Fibroblast of the aortic adventitia (primary cell): ENCODE data around the gene PIP4P1. TPM values are rescaled to one million over a fixed set of nuclear protein-coding genes. Genes with fewer than 3 reads are reported as not detected.

Experiments used
- DNase-seq: peaks from one replicate; pipeline ENCODE4 v3.0.0-alpha.2; 2010; ENCODE audit warnings: low read depth
- H3K4me3 ChIP-seq: 2 replicates; pipeline ENCODE4 v1.5.1; 2011; ENCODE audit warnings: low read depth, mild to moderate bottlenecking, control low read depth, low read length, moderate library complexity
- CTCF ChIP-seq: IDR thresholded peaks from 2 replicates; pipeline ENCODE4 v1.5.1; 2011; ENCODE audit warnings: mild to moderate bottlenecking, low read length, control low read depth, inconsistent platforms; ENCODE audit not compliant: insufficient read depth
- total RNA-seq: library from RNA; depleted of rRNA; stranded (reverse); fragments of >200 nt; gene quantifications from 2 replicates; pipeline ENCODE4 v1.2.3, GENCODE V29; 2012; ENCODE audit warnings: low replicate concordance

The PIP4P1 gene
- total RNA-seq, 1 donor, result 25.3 TPM

GRCh38 chr14:20435582-20436362 lies 25.5 kb downstream of the PIP4P1 start, which contains the start of gene KLHL33:
TSS of gene KLHL33 (minus strand) at chr14:20436166. CDS start at chr14:20435811, 355 bp downstream.
- DNase-seq, result no peak
- TF ChIP-seq CTCF, result no peak
- H3K4me3 ChIP-seq, result no peak within 1 kb of the TSS

GRCh38 chr14:20434701-20435581 lies 26.3 kb downstream of the PIP4P1 start:
- no peak for TF ChIP-seq CTCF
- no peak overlapping the region for H3K4me3 ChIP-seq
- peak; percentile 30 for DNase-seq

- DNase-seq, result no peak
- TF ChIP-seq CTCF, result no peak
- no peak overlapping the region for H3K4me3 ChIP-seq
Observed at GRCh38 chr14:20429801-20430669, 31.2 kb downstream of the PIP4P1 start.

GRCh38 chr14:20428802-20429201 lies 32.4 kb downstream of the PIP4P1 start:
- TF ChIP-seq CTCF, result no peak
- DNase-seq, result no peak
- no peak overlapping the region for H3K4me3 ChIP-seq

GRCh38 chr14:20428010-20428365 lies 33.2 kb downstream of the PIP4P1 start:
- TF ChIP-seq CTCF, result no peak
- no peak overlapping the region for H3K4me3 ChIP-seq
- no peak for DNase-seq
